Putamen (tissue), 1 donor: ENCODE data around the gene CLPTM1L.
"Not testable (repeated sequence)": the region's sequence is repeated elsewhere in the genome, so short reads cannot be mapped to it uniquely, and the experiment has no call there.

Experiments used
- DNase-seq: peaks from one replicate; pipeline ENCODE4 v3.0.0-alpha.2; 2016; ENCODE audit warnings: low spot score

CLPTM1L gene

DNA sequence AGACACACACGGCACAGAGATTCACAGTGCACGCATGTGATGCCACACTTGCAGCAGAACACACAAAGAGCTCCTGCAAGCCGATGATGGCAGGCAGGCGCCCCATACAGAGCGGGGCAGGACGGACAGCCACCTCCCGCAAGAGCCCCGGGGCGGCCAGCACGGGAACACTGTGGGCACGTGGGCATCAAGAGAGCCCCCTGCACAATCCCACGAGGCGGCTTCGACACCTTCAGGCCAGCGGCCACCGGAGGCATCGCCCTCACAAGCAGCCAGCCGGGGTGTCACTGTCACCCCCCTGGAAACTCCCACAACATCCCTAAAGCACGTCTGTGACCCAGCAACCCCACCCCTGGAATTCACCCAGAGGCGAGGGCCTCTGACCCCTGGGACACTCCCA lies 68.0 kb downstream of the CLPTM1L start:
- no peak for DNase-seq

DNA sequence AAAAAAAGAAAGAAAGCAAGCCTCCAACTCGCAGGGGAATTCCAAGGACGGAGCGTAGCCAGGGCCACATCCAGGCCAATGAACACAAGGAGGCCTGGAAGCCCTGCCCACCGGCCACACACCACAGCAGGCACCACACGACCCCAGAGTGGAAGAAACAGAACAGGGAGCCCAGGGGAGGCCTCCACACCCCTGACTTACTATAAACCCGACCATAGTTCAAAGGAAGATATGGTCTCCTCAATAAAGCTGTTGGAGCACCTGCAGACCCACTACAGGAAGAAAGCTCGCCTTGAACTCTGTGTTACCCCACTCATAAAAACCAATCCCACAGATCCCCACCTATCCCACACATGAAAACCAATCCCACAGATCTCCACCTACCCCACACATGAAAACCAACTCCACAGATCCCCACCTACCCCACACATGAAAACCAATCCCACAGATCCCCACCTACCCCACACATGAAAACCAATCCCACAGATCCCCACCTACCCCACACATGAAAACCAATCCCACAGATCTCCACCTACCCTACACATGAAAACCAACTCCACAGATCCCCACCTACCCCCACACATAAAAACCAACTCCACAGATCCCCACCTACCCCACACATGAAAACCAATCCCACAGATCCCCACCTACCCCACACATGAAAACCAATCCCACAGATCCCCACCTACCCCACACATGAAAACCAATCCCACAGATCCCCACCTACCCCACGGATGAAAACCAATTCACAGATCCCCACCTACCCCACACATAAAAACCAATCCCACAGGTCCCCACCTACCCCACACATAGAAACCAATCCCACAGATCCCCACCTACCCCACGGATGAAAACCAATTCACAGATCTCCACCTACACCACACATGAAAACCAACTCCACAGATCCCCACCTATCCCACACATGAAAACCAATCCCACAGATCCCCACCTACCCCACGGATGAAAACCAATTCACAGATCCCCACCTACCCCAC lies 69.2 kb downstream of the CLPTM1L start:
- DNase-seq: not testable (repeated sequence)

DNA sequence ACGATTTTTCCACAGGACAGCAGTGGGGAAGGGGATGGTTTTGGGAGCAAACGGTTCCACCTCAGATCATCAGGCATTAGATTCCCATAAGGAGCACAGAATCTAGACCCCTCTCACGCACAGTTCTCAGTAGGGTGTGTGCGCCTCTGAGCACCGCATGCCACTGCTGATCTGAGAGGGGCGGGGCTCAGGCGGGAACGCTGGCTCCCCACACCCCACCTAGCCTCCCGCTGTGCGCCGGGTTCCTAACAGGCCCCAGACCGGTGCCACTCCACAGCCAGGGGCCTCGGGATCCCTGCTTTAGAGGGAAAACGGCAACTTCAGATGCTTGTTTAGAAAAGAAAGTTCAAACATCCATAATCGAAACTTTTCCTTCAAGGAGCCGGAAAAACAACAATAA lies 70.4 kb downstream of the CLPTM1L start:
- no peak for DNase-seq

DNA sequence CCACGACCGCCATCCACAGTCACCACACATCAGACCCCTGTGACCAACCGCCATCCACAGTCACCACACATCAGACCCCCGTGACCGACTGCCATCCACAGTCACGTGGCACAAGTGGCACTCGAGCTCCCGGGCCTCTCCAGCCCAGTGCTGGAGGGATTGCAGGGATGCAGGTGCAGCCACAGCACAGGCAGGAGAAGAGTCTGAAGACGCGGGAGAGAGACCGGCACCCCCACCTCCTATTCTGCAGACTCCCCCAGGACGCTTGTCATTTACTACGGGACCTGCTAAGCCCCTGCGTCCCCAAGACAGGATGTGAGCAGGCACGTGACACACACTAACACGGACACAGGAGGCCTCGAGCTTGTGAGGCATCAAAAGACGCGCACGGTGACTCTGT lies 71.2 kb downstream of the CLPTM1L start:
- DNase-seq: no peak

DNA sequence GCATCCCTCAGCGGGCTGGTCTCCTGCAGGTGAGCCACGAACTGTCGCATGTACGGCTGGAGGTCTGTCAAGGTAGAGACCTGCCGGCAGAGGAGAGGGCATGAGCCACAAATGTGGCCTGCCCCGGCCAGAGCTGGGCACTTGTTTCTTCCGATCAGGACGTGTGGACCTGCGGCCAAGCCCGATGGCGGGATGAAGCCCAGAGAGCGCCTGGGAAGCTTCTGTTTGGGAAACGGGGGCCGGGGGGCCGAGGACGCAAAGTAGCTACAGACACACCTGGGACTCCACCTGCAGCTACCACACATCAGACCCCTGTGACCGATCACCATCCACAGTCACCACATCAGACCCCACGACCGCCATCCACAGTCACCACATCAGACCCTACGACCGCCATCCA lies 72.7 kb downstream of the CLPTM1L start:
- no peak for DNase-seq

DNA sequence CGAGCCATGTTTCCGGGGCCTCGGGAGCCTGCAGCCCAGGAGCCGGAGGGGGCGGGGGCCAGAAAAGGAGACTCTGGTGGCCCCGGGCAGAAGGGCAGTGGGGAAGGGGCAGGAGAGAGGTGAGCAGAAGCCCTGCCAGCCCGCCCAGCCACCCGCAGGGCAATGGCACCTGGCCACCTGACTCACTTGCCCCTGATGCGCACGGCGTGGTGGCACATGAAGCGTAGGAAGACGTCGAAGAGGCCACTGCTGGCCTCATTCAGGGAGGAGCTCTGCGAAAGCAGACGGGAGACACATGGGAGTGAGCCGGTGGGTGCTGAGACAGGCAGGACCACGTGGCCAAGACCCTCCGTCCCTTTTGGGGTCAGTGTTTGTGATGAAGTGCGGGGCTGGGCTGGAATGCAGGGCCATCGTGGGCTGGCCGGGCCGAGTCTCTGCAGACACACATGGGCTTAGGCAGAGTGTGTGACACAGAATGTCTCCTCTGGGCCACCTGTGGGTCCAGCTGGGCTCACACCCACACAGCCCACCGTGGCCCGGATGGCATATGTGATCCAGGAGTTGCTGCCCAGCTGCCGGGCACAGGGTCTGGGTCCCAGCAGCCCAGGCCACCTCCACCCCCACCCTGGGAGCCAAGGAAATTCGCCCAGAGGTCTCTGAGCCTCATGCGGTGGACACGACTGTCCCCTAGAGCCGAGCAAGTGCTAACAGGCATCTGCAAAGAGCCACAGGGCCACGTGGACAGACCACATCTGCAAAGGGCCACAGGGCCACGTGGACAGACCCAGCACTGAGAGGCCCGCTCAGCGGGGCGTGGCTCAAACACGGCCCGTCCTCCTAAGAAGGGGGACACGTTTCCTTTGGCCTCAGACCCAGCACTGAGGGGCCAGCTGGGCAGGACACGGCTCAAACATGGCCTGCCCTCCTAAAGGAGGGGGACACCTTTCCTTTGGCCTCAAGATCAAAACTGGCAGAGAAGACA lies 73.7 kb downstream of the CLPTM1L start:
- DNase-seq: no peak

DNA sequence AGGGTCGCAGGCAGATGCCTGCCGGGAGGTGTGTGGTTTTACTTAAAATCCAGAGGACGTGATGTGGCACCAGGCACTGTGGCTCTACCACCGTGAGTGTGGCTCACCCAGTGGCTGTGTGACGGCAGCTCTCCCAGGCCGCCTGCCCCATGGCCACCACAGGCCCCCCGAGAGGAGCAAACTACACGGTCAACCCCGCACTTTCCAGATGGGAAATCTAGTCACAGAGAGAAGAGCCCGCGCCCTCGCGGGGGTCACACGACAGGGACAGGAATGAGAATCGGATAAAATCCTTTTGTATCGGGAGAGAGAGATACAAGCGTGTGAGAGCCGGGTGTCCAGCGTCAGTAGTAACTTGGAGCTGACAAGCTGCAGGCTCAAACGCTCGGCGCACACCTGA lies 74.5 kb downstream of the CLPTM1L start:
- no peak for DNase-seq

DNA sequence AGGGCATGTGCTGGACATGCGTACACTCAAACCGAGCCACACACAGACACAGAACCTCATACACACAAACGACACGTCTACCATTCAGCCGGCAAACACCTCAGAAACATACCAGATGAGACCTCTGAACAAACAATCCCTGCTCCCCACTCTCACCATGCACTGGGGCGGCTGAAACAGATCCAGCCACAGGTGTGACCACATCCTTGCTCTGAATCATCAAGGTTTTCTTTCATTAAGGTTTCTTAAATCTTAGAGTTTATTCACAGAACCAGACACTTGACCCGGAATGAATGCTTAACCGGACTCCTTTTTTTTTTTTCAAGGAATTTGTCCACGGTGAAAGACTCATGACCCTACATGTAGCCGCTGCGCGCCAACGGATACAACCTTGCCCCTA lies 76.2 kb downstream of the CLPTM1L start:
- no peak for DNase-seq

DNA sequence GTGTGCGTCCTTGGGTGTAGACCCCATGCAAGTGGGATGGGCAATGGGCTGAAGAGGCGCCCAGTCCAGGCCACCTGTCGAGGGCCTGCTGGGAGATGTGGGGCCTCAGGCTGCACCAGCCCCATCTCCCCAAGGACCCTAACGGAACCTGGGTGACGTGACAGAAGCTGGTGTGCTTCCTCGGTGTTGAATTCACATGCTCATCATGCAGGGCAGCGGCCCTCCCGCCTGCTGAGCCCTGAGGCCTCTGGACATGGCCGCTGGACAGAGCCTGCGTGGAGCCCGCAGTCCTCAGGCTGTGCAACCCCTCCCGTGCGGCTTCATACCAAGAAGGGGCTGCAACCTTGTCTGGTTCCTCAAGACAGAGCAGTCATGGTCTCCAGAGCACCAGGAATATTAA lies 76.8 kb downstream of the CLPTM1L start:
- no peak for DNase-seq
